Body of pancreas (tissue), 4 donors: ENCODE measurements around the gene PPEF1. TPM values are rescaled to one million over a fixed set of nuclear protein-coding genes. Genes with fewer than 3 reads are reported as not detected.

Experiments
- ATAC-seq: fragments of 150-250 bp; one replicate; pipeline ENCODE4 v1.9.1; 2016
- DNase-seq, 4 donors: peaks; one replicate each; pipeline ENCODE4 v3.0.0-alpha.2; 2019
- H3K27ac ChIP-seq, 4 donors: fragments of 200-600 bp; sonication (generic); 1 replicate in 3 of 4; 2 replicates in 1 of 4; pipeline versions ENCODE4 v1.5.1 to v1.6.1; 2016 to 2019; ENCODE audit warnings: mild to moderate bottlenecking in 1 of 4, mixed read lengths in 1 of 4, moderate library complexity in 1 of 4
- H3K27me3 ChIP-seq, 2 donors: fragments of 200-600 bp; sonication (generic); one replicate each; pipeline ENCODE4 v1.6.0; 2016; ENCODE audit warnings: mild to moderate bottlenecking in 1 of 2
- H3K36me3 ChIP-seq, 2 donors: fragments of 200-600 bp; sonication (generic); replicated peaks in 1 of 2; 2 replicates each; pipeline ENCODE4 v1.5.1; 2016; ENCODE audit warnings: low read depth in 2 of 2; ENCODE audit not compliant: insufficient read depth in 1 of 2
- H3K4me1 ChIP-seq: fragments of 200-600 bp; sonication (generic); one replicate; pipeline ENCODE4 v1.6.0; 2016
- H3K4me3 ChIP-seq, 2 donors: fragments of 200-600 bp; sonication (generic); 1 replicate in 1 of 2; 2 replicates in 1 of 2; pipeline ENCODE4 v1.5.1; 2016 to 2019
- H3K9me3 ChIP-seq, 3 donors: fragments of 200-600 bp; sonication (generic); 1 replicate in 2 of 3; 2 replicates in 1 of 3; pipeline ENCODE4 v1.5.1; 2016
- POLR2A ChIP-seq, 3 donors: fragments of 450-650 bp; IDR thresholded peaks; one replicate each; pipeline ENCODE4 v1.6.1; 2016; ENCODE audit warnings: antibody characterized with exemption in 3 of 3, mild to moderate bottlenecking in 2 of 3
- WGBS, 2 donors: methylation state at CpG; one replicate each; pipeline ENCODE4 v1.1.5; 2017; 5-methylcytosine and 5-hydroxymethylcytosine counted together
- intact Hi-C: fragments of 100-400 bp; cut with DNase I; formaldehyde crosslinking; loops from one replicate; pipeline ENCODE4 v1.15.1; 2023
- total RNA-seq, 2 donors: library from RNA; depleted of rRNA; stranded (reverse); fragments of >200 nt; gene quantifications; one replicate each; pipeline ENCODE4 v1.1.0, GENCODE V29; 2016
- TF ChIP-seq, protein P1 (sequence below), 7 experiments: fragments of 450-650 bp in 4 of 7; fragments of 200-600 bp in 3 of 7; sonication (generic) in 3 of 7; IDR thresholded peaks; one replicate each; pipeline ENCODE4 v1.5.1; 2016 to 2019; ENCODE audit warnings: antibody characterized with exemption in 7 of 7

The PPEF1 gene, protein sequence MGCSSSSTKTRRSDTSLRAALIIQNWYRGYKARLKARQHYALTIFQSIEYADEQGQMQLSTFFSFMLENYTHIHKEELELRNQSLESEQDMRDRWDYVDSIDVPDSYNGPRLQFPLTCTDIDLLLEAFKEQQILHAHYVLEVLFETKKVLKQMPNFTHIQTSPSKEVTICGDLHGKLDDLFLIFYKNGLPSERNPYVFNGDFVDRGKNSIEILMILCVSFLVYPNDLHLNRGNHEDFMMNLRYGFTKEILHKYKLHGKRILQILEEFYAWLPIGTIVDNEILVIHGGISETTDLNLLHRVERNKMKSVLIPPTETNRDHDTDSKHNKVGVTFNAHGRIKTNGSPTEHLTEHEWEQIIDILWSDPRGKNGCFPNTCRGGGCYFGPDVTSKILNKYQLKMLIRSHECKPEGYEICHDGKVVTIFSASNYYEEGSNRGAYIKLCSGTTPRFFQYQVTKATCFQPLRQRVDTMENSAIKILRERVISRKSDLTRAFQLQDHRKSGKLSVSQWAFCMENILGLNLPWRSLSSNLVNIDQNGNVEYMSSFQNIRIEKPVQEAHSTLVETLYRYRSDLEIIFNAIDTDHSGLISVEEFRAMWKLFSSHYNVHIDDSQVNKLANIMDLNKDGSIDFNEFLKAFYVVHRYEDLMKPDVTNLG
- under 1 TPM in 1 of 2 donors, not detected in 1; 0.78 TPM for total RNA-seq

DNA sequence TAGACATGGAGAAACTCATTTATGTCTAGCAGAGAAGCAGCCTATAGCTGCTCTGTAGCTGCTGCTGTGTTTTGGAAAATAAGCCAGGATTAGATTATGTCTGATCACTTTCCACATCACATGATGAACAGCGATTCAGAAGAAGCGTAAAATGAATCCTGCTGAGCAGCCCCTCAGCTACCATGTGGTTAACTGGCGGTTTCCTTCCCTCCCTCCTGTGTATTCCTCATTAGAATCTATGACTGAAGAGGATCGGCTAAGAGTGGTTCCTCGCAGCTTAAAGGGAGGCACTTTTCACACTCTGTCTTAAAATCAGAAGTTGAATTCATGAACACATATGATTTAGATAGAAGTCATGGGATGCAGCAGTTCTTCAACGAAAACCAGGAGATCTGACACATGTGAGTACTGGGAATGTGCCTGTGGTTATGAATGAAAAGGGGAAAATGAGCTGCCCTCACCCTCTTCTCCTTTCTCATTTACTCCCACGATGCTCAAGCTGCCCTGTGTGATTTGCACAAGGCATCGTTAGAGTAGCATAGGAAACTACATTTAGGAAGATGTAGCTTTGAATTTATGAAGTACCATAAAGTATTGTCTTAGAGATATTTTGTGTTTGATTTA lies at the start of gene PPEF1:
Gene PPEF1, plus strand, starts transcription at position 220 of the 624 bp plus-strand sequence. Its CDS starts 136 bp downstream, at position 356.
- ATAC-seq (no peak), DNase-seq (no peak)
- no peaks in the 10 kb centered on the region for H3K36me3 ChIP-seq
- intact Hi-C loops, result no loop called here
- TF ChIP-seq, protein P1, sequence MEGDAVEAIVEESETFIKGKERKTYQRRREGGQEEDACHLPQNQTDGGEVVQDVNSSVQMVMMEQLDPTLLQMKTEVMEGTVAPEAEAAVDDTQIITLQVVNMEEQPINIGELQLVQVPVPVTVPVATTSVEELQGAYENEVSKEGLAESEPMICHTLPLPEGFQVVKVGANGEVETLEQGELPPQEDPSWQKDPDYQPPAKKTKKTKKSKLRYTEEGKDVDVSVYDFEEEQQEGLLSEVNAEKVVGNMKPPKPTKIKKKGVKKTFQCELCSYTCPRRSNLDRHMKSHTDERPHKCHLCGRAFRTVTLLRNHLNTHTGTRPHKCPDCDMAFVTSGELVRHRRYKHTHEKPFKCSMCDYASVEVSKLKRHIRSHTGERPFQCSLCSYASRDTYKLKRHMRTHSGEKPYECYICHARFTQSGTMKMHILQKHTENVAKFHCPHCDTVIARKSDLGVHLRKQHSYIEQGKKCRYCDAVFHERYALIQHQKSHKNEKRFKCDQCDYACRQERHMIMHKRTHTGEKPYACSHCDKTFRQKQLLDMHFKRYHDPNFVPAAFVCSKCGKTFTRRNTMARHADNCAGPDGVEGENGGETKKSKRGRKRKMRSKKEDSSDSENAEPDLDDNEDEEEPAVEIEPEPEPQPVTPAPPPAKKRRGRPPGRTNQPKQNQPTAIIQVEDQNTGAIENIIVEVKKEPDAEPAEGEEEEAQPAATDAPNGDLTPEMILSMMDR (IDR thresholded peaks at IDR 0.05), result no peak
- no peak for TF ChIP-seq POLR2A (IDR thresholded peaks at IDR 0.05)
- H3K9me3 ChIP-seq, result no peaks in the 10 kb centered on the region
- H3K4me1 ChIP-seq, result peaks cover 4% of the 10 kb centered on the region
- no peaks in the 10 kb centered on the region for H3K27me3 ChIP-seq
- no peak within 1 kb of the TSS for H3K4me3 ChIP-seq
- H3K27ac ChIP-seq, result no peak within 1 kb of the TSS
- WGBS, 2 donors, result 55 to 77% methylated on average over 5 to 6 of the region's 8 CpGs

DNA sequence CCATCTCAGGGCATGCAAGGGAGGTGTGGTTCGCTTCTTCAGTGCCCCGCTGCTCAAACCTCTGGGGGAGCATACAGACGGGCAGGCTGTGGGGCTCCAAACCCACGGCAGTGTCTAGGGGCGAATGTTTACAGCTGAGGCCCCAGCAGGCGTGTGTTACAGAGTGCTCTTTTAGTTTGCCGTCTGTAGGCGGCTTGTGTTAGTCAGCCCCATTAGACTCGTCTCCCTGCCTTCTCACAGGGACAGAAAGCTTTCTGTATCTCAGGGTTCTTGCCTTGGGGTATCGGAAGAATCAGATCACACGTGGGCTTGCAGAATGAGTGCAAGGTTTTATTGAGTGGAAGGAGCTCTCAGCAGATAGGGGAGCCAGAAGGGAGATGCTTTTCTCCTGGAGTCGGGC lies 46.2 kb upstream of the PPEF1 start:
- intact Hi-C loops, result no loop called here
- WGBS, 2 donors, result 92 to 100% methylated on average over 1 to 10 of the region's 12 CpGs

DNA sequence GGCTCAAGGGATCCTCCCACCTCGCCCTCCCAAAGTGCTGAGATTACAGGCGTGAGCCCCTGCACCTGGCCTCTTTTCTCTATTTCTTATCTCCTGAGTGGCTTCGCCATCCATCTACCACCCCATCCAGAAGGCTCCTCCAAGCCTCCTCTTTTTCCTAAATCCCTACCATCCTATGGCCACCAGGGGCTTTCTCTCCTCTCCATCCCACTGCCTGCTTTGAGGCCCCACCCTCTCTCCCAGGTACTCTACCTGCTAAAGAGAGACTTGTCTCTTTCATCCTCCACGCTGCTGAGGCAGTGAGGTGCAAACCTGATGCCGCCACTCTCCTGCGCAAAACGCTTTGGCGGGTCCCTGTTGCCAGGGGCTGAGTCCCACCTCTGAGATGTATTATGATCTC lies 42.5 kb upstream of the PPEF1 start:
- TF ChIP-seq, protein P1 (IDR thresholded peaks at IDR 0.05), result no peak
- no peak for TF ChIP-seq POLR2A (IDR thresholded peaks at IDR 0.05)
- no peak for ATAC-seq
- intact Hi-C loops, result no loop called here
- Histone ChIP-seq H3K4me3 (no peak overlapping the region), H3K27me3 (no peaks in the 10 kb centered on the region), H3K27ac (no peak overlapping the region), H3K9me3 (no peaks in the 10 kb centered on the region), H3K4me1 (no peaks in the 10 kb centered on the region), H3K36me3 (no peaks in the 10 kb centered on the region)
- 72 to 97% methylated on average over 4 to 5 of the region's 8 CpGs for WGBS, 2 donors
- DNase-seq, result no peak

More for the DNA sequence above, 46.2 kb upstream of the PPEF1 start:
- Histone ChIP-seq H3K27me3 (no peaks in the 10 kb centered on the region), H3K27ac (no peak overlapping the region), H3K9me3 (no peaks in the 10 kb centered on the region), H3K36me3 (no peaks in the 10 kb centered on the region), H3K4me3 (no peak overlapping the region), H3K4me1 (no peaks in the 10 kb centered on the region)
- DNase-seq (no peak), ATAC-seq (no peak)
- TF ChIP-seq, protein P1 (IDR thresholded peaks at IDR 0.05), result no peak
- TF ChIP-seq POLR2A (IDR thresholded peaks at IDR 0.05), result no peak

DNA sequence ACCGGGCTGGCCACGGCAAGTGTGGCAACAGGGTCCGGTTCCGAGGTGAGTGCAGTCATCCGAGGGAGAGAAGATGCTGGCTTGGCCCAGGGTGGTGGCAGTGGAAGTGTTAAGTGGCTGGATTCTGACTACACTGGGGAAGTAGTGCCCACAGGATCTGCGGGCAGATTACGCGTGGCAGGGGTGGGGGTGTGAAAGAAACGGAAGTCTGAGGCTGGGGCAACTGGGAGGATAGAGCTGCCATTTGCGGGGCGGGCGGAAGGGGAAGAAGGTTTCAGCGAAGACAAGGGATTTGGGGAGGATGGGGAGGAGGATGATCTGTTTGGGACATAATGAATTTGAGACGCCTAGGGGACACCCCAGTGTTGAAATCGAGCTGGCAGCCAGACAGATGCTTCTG lies 40.8 kb upstream of the PPEF1 start:
- Histone ChIP-seq H3K27ac (no peak overlapping the region), H3K9me3 (no peaks in the 10 kb centered on the region), H3K4me3 (no peak overlapping the region), H3K36me3 (no peaks in the 10 kb centered on the region), H3K4me1 (no peaks in the 10 kb centered on the region), H3K27me3 (no peaks in the 10 kb centered on the region)
- 49 to 88% methylated on average over 10 to 12 of the region's 15 CpGs for WGBS, 2 donors
- ATAC-seq, result no peak
- intact Hi-C loops, result no loop called here
- peak in 1 of 4 donors; percentile 9 for DNase-seq
- TF ChIP-seq, protein P1 (IDR thresholded peaks at IDR 0.05), result no peak
- TF ChIP-seq POLR2A (IDR thresholded peaks at IDR 0.05), result no peak
